HL-60/S4 (cell line): ENCODE measurements around the gene CATSPERE.
"Not testable (repeated sequence)": the region's sequence is repeated elsewhere in the genome, so short reads cannot be mapped to it uniquely, and the experiment has no call there.

Source experiments
- in situ Hi-C: fragments of 300-500 bp; cut with MboI; formaldehyde crosslinking; loops from 2 replicates; pipeline ENCODE4 v1.14.3; 2022; ENCODE audit warnings: low sequenced_read_pairs

CATSPERE gene

GRCh38 chr1:244536316-244536715 lies 75.2 kb downstream of the CATSPERE start:
- in situ Hi-C loops = no loop called here

GRCh38 chr1:244545511-244545910 lies 84.4 kb downstream of the CATSPERE start:
- in situ Hi-C loops = no loop called here

GRCh38 chr1:244548558-244549115 lies 87.6 kb downstream of the CATSPERE start:
- in situ Hi-C loops = no loop called here

GRCh38 chr1:244552336-244552735 lies 91.3 kb downstream of the CATSPERE start:
- in situ Hi-C loops = no loop called here

GRCh38 chr1:244556263-244556662 lies 95.2 kb downstream of the CATSPERE start:
- in situ Hi-C loops = no loop called here

GRCh38 chr1:244557565-244557964 lies 96.5 kb downstream of the CATSPERE start:
- in situ Hi-C loops = no loop called here

- in situ Hi-C loops = no loop called here
Observed at GRCh38 chr1:244559561-244559960, 98.5 kb downstream of the CATSPERE start.

GRCh38 chr1:244562877-244563276 lies 101.8 kb downstream of the CATSPERE start:
- in situ Hi-C loops = not testable (repeated sequence)

- in situ Hi-C loops = no loop called here
Observed at GRCh38 chr1:244573768-244574167, 112.7 kb downstream of the CATSPERE start.

- in situ Hi-C loops = no loop called here
Observed at GRCh38 chr1:244576259-244576892, 115.3 kb downstream of the CATSPERE start.

GRCh38 chr1:244578205-244578604 lies 117.1 kb downstream of the CATSPERE start:
- in situ Hi-C loops = not testable (repeated sequence)

- in situ Hi-C loops = no loop called here
Observed at GRCh38 chr1:244583358-244583982, 122.4 kb downstream of the CATSPERE start.

GRCh38 chr1:244585867-244586266 lies 124.8 kb downstream of the CATSPERE start:
- in situ Hi-C loops = no loop called here

- in situ Hi-C loops = no loop called here
Observed at GRCh38 chr1:244590670-244591069, 129.6 kb downstream of the CATSPERE start.

- in situ Hi-C loops = no loop called here
Observed at GRCh38 chr1:244598611-244599010, 137.5 kb downstream of the CATSPERE start.

- in situ Hi-C loops = loop anchor here (10.0 kb wide), 1 partner anchor 445 kb away; no protein-coding TSS in a partner anchor
Observed at GRCh38 chr1:244599937-244600350, 138.9 kb downstream of the CATSPERE start.

GRCh38 chr1:244601336-244601735 lies 140.3 kb downstream of the CATSPERE start:
- in situ Hi-C loops = loop anchor here (10.0 kb wide), 1 partner anchor 443 kb away; no protein-coding TSS in a partner anchor

GRCh38 chr1:244603498-244603897 lies 142.4 kb downstream of the CATSPERE start:
- in situ Hi-C loops = loop anchor here (10.0 kb wide), 1 partner anchor 441 kb away; no protein-coding TSS in a partner anchor

- in situ Hi-C loops = loop anchor here (5.0 to 10.0 kb wide), 2 partner anchors 191 to 439 kb away; no protein-coding TSS in a partner anchor
Observed at GRCh38 chr1:244605835-244606370, 144.8 kb downstream of the CATSPERE start.

- in situ Hi-C loops = no loop called here
Observed at GRCh38 chr1:244614113-244614836, 153.2 kb downstream of the CATSPERE start.

GRCh38 chr1:244614879-244615278 lies 153.8 kb downstream of the CATSPERE start:
- in situ Hi-C loops = no loop called here
